ENCODE data around the gene ASB16.
A peak's percentile ranks its signal among the peaks of the same experiment; 100 is the strongest.
"Not testable (repeated sequence)": the region's sequence is repeated elsewhere in the genome, so short reads cannot be mapped to it uniquely, and the experiment has no call there.

ASB16 gene

GRCh38 chr17:44149066-44149465 lies 21.4 kb upstream of the ASB16 start:
- not testable (repeated sequence) for DNase-seq

DNA sequence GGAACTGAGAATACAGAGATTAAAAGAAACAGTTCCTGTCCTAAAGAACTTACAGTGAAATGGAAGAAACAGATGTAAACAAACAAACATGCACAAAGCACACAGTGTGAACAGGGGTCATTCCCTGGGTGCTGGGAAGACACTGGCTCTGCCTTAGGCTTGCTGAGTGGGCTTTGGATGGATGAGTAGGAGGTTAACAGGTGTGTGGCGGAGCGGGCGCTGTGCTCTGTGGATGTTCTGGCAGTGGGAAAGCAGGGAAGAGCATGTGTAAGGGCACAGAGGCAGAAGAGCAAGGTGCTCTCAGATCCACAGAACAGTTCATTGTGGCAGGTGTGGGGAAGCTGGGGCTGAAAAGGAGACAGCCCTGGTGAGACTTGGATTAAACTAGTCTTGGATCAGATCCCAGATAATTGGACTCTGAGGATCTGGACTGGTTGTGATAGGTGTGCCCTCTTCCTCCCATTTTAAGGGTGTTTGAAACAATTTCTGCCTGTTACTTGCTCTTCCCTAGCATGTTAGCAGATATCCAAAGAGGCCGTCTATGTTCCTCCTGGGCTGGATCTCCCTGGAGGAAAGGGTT lies 20.7 kb upstream of the ASB16 start:
- DNase-seq, result no peak

DNA sequence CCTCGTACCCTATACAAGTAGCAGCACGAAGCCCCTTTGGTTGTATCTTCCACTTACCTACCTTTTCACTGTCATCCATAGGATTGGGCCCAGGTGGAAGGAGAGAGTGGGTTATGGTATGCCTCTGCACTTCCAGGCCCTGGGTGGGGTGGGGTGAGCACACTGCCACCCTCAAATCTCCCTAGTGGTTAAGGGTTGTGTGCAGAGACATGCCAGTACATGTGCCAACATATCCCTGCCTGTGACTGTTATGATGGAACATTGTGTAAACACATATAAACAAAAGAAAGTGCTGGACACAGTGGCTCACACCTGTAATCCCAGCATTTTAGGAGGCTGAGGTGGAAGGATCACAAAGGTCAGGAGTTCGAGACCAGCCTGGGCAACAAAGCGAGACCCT lies 17.6 kb upstream of the ASB16 start:
- DNase-seq, result no peak

DNA sequence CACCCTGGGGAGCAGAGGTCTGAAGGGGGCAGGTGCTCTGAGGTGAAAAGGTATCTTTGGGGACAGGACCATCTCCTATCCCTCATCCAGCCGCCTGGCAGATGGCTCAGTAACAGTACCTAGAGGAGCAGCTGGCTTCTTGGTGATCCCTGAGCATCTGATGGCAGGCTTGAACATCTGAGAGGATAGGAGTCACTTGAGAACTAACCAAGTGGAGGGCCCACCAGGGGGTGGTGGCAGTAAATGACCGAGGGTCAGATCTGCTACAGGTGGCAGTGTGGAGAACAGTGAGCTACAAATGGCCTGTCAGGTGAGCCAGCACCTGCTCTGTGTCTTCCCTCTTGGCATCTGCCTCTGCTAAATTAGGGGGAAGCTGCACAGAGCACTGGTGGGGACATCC lies 15.0 kb upstream of the ASB16 start:
- no peak for DNase-seq

GRCh38 chr17:44159519-44160210 lies 10.8 kb upstream of the ASB16 start:
- peak; percentile 15 to 61 for DNase-seq

DNA sequence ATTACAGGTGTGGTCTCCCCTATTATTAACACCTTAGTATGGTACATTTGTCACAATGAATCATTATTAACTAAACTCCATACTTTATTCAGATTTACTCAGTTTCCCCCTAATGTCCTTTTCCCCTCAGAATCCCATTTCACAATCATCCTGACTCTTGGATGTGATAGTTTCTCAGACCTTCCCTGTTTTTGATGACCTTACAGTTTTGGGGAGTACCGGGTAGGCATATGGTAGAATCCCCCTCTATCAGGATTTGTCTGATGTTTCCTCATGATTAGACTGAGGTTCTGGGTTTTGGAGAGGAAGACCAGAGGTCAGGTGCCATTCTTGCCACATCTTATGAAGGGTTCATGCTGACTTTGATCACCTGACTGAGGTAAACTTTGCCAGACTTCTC lies 6.0 kb upstream of the ASB16 start:
- no peak for DNase-seq

DNA sequence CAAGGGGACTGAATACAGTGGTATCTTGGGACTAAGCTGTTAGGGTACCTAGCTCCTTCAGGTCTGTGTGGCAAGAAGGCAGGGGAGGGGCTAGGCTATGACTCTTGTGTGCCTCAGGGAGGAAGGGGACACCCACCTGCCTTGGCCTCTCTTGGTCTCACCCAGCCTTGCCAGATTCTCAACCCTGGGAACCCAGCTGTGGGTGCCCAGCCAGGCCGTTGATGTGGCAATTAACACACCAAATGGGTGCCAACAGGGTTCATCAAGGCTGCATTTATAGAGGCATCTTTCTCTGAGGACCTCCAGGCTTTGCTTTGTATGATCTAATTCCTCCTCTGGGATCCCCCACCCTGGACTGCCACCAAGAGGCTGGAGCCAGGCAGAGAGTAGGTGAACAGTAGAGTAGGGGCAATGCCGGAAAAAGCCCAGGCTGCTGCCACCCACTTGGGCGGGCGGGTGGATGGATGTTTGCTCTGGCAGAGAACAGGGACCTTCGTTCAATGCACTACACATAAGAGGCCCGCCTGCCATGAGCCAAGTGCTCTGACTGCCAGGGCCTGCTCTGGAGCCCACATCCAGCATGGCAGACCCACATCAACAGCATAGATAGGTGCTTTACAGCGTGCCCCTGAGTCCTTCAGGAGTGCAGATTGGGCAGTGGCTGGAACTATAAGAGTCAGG lies 3.2 kb upstream of the ASB16 start:
- DNase-seq, result no peak

DNA sequence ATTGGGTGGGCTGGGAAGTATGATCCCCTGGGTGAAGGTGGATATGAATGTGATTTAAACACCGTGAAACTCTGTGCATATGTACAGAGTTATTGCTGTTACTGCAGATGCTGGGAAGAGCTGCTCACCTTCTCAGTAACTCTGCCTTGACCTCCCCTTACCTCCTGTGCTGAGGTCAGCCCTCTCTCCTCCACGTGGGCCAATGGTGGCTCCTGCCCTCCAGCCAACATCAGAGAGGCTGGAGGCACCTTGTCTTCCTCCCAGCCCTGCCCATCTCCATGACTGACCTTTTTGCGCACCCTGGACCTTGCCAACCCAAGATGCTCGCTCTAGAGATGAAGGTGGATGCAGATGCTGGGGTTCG lies 387 bp upstream of the ASB16 start:
- no peak for DNase-seq

- no peak for DNase-seq
These were observed 1.5 kb downstream of the ASB16 start for GRCh38 chr17:44171931-44172455.

- no peak for DNase-seq
These were observed 3.9 kb downstream of the ASB16 start for GRCh38 chr17:44174427-44174826.

DNA sequence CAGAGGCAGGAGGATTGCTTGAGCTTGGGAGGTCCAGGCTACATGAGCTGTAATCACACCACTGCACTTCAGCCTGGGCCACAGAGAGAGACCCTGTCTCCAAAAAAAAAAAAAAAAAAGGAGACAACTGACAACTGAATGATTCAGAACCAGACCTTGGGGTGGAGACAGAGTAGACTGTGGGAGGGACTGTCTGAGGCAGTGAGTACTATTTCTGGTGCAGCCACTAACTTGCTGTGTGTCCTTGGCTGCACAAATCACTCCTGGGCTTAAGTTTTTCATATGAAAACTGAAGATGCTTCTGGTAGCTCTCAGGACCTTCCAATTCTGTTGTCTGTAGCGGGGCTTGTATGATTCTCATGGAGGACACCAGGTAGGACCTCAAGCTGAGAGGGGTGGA lies 5.8 kb downstream of the ASB16 start:
- no peak for DNase-seq

GRCh38 chr17:44176671-44177501 lies 6.4 kb downstream of the ASB16 start:
- no peak for DNase-seq

GRCh38 chr17:44177640-44178039 lies 7.1 kb downstream of the ASB16 start:
- no peak for DNase-seq

- DNase-seq, result no peak
These were observed 7.6 kb downstream of the ASB16 start for GRCh38 chr17:44178133-44178532.

GRCh38 chr17:44183024-44183423 lies 12.5 kb downstream of the ASB16 start:
- DNase-seq, result no peak

GRCh38 chr17:44184212-44184810 lies 13.8 kb downstream of the ASB16 start:
- no peak for DNase-seq

DNA sequence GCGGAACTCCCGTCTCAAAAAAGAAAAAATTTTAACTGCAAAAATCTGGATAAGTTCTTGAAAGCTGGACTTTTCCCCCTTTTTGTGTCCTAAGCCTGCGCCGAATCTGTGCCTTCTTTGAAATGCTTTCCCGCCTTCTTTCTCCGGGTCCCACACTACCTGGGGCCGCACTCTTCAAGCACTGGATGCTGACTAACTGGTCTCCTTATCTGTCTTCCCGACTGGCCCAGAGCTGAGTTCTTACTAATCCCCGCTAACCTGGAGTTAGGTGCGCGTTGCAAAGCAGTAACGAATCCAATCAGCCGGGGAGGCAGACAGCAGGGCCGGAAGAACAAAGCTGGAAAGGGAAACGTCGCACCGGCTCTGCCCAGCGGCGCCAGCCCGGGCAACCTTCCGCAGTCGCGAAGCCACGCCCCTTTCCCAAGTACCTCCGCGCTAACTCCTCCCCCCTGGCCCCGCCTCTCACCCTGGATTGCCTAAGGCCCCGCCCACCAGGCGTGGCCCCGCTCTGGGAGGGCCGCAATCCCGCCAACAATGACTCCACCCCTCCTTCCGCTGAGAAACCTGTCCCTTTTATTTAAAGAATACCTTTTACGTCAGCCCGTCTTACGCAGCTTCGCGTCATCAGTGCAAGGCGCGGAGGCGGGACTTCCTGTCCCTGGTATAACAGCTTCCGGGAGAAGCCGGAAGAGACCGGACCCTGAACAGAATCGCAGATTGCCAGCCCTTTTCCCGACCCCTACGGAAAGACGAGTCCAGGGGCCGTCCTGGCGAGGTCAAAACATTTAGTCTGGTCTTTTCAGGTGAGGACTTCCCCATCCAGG lies 16.0 kb downstream of the ASB16 start, which contains the start of gene TMUB2:
TSS of gene TMUB2 (plus strand) at position 666 of the 824 bp plus-strand sequence. CDS start 737 bp downstream, outside the sequence.
- peak; percentile 99 for DNase-seq

- peak; percentile 66 to 75 for DNase-seq
These were observed 16.8 kb downstream of the ASB16 start for GRCh38 chr17:44187131-44187899.

DNA sequence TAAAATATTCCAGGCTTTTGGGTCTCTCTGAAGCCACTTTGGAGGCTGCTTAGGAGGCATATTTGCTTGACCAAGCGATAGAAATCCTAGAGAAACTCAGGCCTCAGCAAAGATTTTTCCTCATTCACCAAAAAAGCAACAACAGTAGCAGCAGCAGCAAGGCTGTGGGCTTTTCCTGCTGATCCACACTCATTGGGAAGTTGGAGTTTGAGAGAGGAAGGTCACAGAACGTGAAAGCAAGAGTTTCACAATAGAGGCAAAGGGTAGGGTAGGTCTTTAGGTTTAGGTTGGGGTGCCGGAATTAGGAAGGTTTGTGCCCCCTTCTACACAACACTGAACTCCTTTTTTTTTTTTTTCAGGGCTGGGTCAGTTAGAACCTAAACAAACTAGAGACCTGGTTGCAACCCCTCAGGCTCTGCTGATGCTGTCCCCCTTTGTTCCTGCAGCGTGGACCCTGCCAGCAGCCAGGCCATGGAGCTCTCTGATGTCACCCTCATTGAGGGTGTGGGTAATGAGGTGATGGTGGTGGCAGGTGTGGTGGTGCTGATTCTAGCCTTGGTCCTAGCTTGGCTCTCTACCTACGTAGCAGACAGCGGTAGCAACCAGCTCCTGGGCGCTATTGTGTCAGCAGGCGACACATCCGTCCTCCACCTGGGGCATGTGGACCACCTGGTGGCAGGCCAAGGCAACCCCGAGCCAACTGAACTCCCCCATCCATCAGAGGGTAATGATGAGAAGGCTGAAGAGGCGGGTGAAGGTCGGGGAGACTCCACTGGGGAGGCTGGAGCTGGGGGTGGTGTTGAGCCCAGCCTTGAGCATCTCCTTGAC lies 18.3 kb downstream of the ASB16 start:
- no peak for DNase-seq

DNA sequence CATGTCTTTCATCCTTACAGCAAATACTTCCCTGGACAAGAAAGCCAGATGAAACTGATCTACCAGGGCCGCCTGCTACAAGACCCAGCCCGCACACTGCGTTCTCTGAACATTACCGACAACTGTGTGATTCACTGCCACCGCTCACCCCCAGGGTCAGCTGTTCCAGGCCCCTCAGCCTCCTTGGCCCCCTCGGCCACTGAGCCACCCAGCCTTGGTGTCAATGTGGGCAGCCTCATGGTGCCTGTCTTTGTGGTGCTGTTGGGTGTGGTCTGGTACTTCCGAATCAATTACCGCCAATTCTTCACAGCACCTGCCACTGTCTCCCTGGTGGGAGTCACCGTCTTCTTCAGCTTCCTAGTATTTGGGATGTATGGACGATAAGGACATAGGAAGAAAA lies 20.0 kb downstream of the ASB16 start:
- no peak for DNase-seq
